Calu3 (cell line): Measurements from ENCODE around the gene HBE1. TPM values are rescaled to one million over a fixed set of nuclear protein-coding genes. Genes with fewer than 3 reads are reported as not detected.

Experiments
- BruUV-seq: library from RNA; stranded (reverse); fragments of 400-500 nt; replicated peaks from 2 replicates; lab custom pipeline; 2021; lab: Mats Ljungman, UMichigan
- CTCF ChIA-PET: fragments of 300-600 bp; sonication (Branson Sonifier 250); formaldehyde crosslinking; loops from one replicate; lab custom pipeline; 2022; ENCODE audit warnings: antibody characterized with exemption; lab: Charles Lee
- DNase-seq: peaks from one replicate; pipeline ENCODE4 v3.0.0; 2022
- H3K27ac Mint-ChIP-seq: one replicate; pipeline ENCODE4 v1.8.0; 2022; ENCODE audit warnings: mixed read lengths; ENCODE audit not compliant: unreplicated experiment
- H3K27me3 Mint-ChIP-seq: one replicate; pipeline ENCODE4 v1.8.0; 2022; ENCODE audit warnings: mixed read lengths; ENCODE audit not compliant: unreplicated experiment
- H3K36me3 Mint-ChIP-seq: one replicate; pipeline ENCODE4 v1.8.0; 2022; ENCODE audit warnings: mild to moderate bottlenecking, moderate library complexity, mixed read lengths; ENCODE audit not compliant: insufficient read depth, unreplicated experiment
- H3K4me1 Mint-ChIP-seq: one replicate; pipeline ENCODE4 v1.8.0; 2022; ENCODE audit warnings: mild to moderate bottlenecking, low read depth, mixed read lengths; ENCODE audit not compliant: unreplicated experiment
- H3K4me3 Mint-ChIP-seq: one replicate; pipeline ENCODE4 v1.8.0; 2022; ENCODE audit warnings: mild to moderate bottlenecking, low read depth, moderate library complexity, mixed read lengths; ENCODE audit not compliant: unreplicated experiment
- H3K9me3 Mint-ChIP-seq: one replicate; pipeline ENCODE4 v1.8.0; 2022; ENCODE audit warnings: low read depth, mixed read lengths; ENCODE audit not compliant: unreplicated experiment
- intact Hi-C: fragments of 100-400 bp; cut with micrococcal nuclease; formaldehyde crosslinking; loops from one replicate; pipeline ENCODE4 v1.10.0; 2022; ENCODE audit not compliant: unreplicated experiment
- total RNA-seq: library from RNA; stranded (reverse); gene quantifications from 2 replicates; pipeline ENCODE4 v1.2.3, GENCODE V29; 2022
- TF ChIP-seq, protein P1 (sequence below): fragments of 200-600 bp; IDR thresholded peaks from one replicate; pipeline ENCODE4 v1.8.0; 2022; ENCODE audit warnings: antibody characterized with exemption; ENCODE audit not compliant: unreplicated experiment

Gene HBE1
- total RNA-seq, 1 experiment from 2014 or later = not detected

DNA sequence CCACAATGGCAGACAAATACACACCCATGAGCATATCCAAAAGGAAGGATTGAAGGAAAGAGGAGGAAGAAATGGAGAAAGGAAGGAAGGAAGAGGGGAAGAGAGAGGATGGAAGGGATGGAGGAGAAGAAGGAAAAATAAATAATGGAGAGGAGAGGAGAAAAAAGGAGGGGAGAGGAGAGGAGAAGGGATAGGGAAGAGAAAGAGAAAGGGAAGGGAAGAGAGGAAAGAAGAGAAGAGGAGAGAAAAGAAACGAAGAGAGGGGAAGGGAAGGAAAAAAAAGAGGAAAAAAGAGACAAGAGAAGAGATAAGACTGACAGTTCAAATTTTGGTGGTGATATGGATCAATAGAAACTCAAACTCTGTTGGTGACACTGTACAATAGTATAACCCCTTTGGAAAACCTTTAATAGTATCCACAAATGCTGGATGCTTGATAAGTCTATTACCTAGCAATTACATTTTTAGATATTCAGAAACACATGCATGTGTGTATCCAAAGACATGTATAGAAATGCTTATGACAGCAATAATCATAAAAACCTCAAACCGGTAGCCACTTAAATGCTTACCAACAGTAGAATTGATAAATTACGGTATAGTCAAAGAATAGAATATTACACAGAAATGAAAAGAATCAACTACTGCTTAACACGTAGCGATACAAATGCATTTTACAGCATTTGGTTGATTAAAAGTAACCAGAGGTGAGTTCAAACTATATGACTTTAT, 34.2 kb downstream of the HBE1 start:
- BruUV-seq = no TSS peak
- CTCF ChIA-PET = no interaction called here
- Mint-ChIP-seq H3K27me3 (no peaks in the 10 kb centered on the region), H3K4me3 (no peak overlapping the region), H3K27ac (no peak overlapping the region), H3K4me1 (no peaks in the 10 kb centered on the region), H3K9me3 (no peaks in the 10 kb centered on the region), H3K36me3 (no peaks in the 10 kb centered on the region)
- TF ChIP-seq, protein P1, sequence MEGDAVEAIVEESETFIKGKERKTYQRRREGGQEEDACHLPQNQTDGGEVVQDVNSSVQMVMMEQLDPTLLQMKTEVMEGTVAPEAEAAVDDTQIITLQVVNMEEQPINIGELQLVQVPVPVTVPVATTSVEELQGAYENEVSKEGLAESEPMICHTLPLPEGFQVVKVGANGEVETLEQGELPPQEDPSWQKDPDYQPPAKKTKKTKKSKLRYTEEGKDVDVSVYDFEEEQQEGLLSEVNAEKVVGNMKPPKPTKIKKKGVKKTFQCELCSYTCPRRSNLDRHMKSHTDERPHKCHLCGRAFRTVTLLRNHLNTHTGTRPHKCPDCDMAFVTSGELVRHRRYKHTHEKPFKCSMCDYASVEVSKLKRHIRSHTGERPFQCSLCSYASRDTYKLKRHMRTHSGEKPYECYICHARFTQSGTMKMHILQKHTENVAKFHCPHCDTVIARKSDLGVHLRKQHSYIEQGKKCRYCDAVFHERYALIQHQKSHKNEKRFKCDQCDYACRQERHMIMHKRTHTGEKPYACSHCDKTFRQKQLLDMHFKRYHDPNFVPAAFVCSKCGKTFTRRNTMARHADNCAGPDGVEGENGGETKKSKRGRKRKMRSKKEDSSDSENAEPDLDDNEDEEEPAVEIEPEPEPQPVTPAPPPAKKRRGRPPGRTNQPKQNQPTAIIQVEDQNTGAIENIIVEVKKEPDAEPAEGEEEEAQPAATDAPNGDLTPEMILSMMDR = no peak
- intact Hi-C loops = no loop called here
- DNase-seq = no peak

DNA sequence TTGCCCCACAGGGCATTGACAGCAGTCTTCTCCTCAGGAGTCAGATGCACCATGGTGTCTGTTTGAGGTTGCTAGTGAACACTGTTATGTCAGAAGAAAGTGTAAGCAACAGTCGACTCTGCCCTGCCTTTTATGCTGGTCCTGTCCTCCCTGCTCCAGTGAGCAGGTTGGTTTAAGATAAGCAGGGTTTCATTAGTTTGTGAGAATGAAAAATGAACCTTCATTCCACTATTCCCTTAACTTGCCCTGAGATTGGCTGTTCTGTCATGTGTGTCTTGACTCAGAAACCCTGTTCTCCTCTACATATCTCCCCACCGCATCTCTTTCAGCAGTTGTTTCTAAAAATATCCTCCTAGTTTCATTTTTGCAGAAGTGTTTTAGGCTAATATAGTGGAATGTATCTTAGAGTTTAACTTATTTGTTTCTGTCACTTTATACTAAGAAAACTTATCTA, 35.3 kb downstream of the HBE1 start, which contains the start of gene HBD:
HBD (minus strand) TSS at position 103 of the 454 bp plus-strand sequence; CDS start at position 53, 50 bp downstream.
- TF ChIP-seq, protein P1 = no peak

DNA sequence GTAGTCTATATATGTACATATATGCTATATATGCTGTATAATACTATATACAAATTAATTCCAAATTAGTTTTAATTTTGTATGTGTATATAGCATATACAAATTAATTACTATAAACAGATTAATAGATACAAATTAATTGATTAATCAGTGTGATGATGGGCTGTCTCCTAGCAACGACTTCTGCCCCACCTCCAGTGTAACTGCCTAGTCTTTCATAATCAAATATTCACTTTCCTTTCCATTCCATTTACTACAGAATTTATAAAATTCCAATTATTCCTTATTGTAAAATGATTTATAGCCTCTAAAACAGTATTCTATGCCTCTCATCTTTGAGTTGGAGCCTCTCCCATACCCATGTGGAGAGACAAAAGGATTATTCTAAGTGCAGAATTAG, 36.4 kb downstream of the HBE1 start:
- H3K9me3 Mint-ChIP-seq = no peaks in the 10 kb centered on the region
- H3K27ac Mint-ChIP-seq = no peak overlapping the region
- no peak for DNase-seq
- no peaks in the 10 kb centered on the region for H3K4me1 Mint-ChIP-seq
- no peaks in the 10 kb centered on the region for H3K27me3 Mint-ChIP-seq
- CTCF ChIA-PET = no interaction called here
- BruUV-seq = no TSS peak
- TF ChIP-seq, protein P1 = no peak
- no peak overlapping the region for H3K4me3 Mint-ChIP-seq
- H3K36me3 Mint-ChIP-seq = no peaks in the 10 kb centered on the region
- intact Hi-C loops = no loop called here

More for the DNA sequence above, 35.3 kb downstream of the HBE1 start, which contains the start of gene HBD:
- CTCF ChIA-PET = no interaction called here
- intact Hi-C loops = no loop called here
- H3K4me1 Mint-ChIP-seq = no peaks in the 10 kb centered on the region
- H3K36me3 Mint-ChIP-seq = no peaks in the 10 kb centered on the region
- DNase-seq = no peak
- BruUV-seq = no TSS peak
- H3K27ac Mint-ChIP-seq = no peak within 1 kb of the TSS
- H3K9me3 Mint-ChIP-seq = no peaks in the 10 kb centered on the region
- H3K4me3 Mint-ChIP-seq = no peak within 1 kb of the TSS
- H3K27me3 Mint-ChIP-seq = no peaks in the 10 kb centered on the region

DNA sequence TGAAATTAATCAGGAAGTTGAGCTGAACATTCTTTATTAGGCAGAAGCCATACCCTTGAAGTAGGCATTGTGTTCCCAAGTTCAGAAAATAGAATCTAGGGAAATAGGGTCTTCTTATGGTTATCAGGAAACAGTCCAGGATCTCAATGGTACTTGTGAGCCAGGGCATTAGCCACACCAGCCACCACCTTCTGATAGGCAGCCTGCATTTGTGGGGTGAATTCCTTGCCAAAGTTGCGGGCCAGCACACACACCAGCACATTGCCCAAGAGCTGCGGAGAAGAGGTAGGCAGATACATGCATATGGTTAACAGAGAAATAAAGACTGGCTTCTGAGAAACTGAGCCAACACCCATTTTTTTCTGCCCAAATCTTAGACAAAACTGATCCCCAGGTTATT, 36.9 kb downstream of the HBE1 start:
- TF ChIP-seq, protein P1 = no peak
- intact Hi-C loops = no loop called here
- H3K36me3 Mint-ChIP-seq = no peaks in the 10 kb centered on the region
- H3K27me3 Mint-ChIP-seq = no peaks in the 10 kb centered on the region
- DNase-seq = no peak
- H3K9me3 Mint-ChIP-seq = no peaks in the 10 kb centered on the region
- CTCF ChIA-PET = no interaction called here
- no TSS peak for BruUV-seq
- no peak overlapping the region for H3K27ac Mint-ChIP-seq
- H3K4me3 Mint-ChIP-seq = no peak overlapping the region
- H3K4me1 Mint-ChIP-seq = no peaks in the 10 kb centered on the region
